ENCODE results near the gene FARP1. TPM values are rescaled to one million over a fixed set of nuclear protein-coding genes. Genes with fewer than 3 reads are reported as not detected.

The FARP1 gene
- total RNA-seq, 2 donors from 2014 or later = 89.5 to 93.6 TPM

DNA sequence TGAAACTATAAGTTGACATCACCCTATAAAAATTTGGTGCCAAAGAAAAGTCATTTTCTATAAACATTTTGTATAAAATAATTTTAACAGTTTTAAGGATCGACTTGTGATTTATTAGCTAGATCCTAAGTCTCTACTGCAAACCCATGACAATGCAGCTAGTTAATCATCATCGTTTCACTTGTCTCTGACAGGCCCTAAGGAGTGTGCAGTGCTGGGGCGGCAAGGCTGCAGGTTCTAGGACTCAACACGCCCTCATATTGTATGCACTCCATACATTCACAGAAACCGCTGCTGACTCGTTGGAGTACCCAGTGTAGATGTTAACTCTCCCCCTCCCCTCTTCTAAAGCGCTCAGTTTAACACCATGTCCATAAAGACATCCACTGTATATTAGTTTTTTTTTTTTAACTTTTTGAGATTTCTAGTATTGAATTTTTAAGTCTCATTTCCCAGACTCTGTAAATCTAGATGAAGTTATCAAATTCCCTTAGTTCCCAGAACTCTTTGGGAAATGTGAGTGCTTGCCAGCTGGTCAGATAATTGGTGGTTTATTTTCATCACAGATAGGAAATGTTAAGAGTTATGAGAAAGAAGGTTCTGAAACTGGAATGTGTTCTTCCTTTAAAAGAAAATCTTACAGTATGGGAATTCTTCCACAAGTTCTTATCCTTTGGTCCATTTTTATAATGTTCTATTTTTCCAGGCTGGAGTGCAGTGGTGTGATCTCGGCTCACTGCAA lies 197.0 kb downstream of the FARP1 start:
- DNase-seq (no peak), ATAC-seq (no peak)
- Histone ChIP-seq H3K36me3 (replicated peaks in 1 of 2; ENCODE audit: insufficient read depth in 1 of 2, low read depth in 2 of 2) (no peaks in the 10 kb centered on the region), H3K27ac (no peak overlapping the region), H3K27me3 (no peaks in the 10 kb centered on the region), H3K4me1 (no peaks in the 10 kb centered on the region), H3K9me3 (no peaks in the 10 kb centered on the region), H3K4me3 (no peak overlapping the region)
- TF ChIP-seq, protein P1, sequence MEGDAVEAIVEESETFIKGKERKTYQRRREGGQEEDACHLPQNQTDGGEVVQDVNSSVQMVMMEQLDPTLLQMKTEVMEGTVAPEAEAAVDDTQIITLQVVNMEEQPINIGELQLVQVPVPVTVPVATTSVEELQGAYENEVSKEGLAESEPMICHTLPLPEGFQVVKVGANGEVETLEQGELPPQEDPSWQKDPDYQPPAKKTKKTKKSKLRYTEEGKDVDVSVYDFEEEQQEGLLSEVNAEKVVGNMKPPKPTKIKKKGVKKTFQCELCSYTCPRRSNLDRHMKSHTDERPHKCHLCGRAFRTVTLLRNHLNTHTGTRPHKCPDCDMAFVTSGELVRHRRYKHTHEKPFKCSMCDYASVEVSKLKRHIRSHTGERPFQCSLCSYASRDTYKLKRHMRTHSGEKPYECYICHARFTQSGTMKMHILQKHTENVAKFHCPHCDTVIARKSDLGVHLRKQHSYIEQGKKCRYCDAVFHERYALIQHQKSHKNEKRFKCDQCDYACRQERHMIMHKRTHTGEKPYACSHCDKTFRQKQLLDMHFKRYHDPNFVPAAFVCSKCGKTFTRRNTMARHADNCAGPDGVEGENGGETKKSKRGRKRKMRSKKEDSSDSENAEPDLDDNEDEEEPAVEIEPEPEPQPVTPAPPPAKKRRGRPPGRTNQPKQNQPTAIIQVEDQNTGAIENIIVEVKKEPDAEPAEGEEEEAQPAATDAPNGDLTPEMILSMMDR (IDR thresholded peaks at IDR 0.05) = no peak
- no peak for TF ChIP-seq POLR2A (IDR thresholded peaks at IDR 0.05)
- intact Hi-C loops (cut with DNase I) = no loop called here
- WGBS, 2 donors = 85 to 92% methylated on average over 8 of the region's 8 CpGs

GRCh38 chr13:98342953-98343352 lies 200.1 kb downstream of the FARP1 start:
- no peak for ATAC-seq

GRCh38 chr13:98343461-98343860 lies 200.6 kb downstream of the FARP1 start:
- Histone ChIP-seq H3K27me3 (no peaks in the 10 kb centered on the region), H3K4me3 (no peak overlapping the region), H3K9me3 (no peaks in the 10 kb centered on the region), H3K27ac (no peak overlapping the region), H3K36me3 (replicated peaks in 1 of 2; ENCODE audit: insufficient read depth in 1 of 2, low read depth in 2 of 2) (no peaks in the 10 kb centered on the region), H3K4me1 (no peaks in the 10 kb centered on the region)
- WGBS, 2 donors = 83 to 85% methylated on average over 9 to 10 of the region's 10 CpGs
- intact Hi-C loops (cut with DNase I) = no loop called here
- DNase-seq = no peak
- ATAC-seq = no peak
- TF ChIP-seq, protein P1 (IDR thresholded peaks at IDR 0.05) = no peak
- no peak for TF ChIP-seq POLR2A (IDR thresholded peaks at IDR 0.05)

More at GRCh38 chr13:98342953-98343352, 200.1 kb downstream of the FARP1 start:
- TF ChIP-seq, protein P1 (IDR thresholded peaks at IDR 0.05) = no peak
- no peak for TF ChIP-seq POLR2A (IDR thresholded peaks at IDR 0.05)
- Histone ChIP-seq H3K27ac (no peak overlapping the region), H3K4me3 (no peak overlapping the region), H3K36me3 (replicated peaks in 1 of 2; ENCODE audit: insufficient read depth in 1 of 2, low read depth in 2 of 2) (no peaks in the 10 kb centered on the region), H3K9me3 (no peaks in the 10 kb centered on the region), H3K4me1 (no peaks in the 10 kb centered on the region), H3K27me3 (no peaks in the 10 kb centered on the region)
- intact Hi-C loops (cut with DNase I) = no loop called here
- no peak for DNase-seq
- WGBS, 2 donors = 79 to 80% methylated on average over 4 of the region's 4 CpGs

- no peak overlapping the region for H3K27ac ChIP-seq
- WGBS, 2 donors = 85 to 92% methylated on average over 10 of the region's 10 CpGs
- no peak overlapping the region for H3K4me3 ChIP-seq
- H3K27me3 ChIP-seq = no peaks in the 10 kb centered on the region
- no peaks in the 10 kb centered on the region for H3K4me1 ChIP-seq
- no peaks in the 10 kb centered on the region for H3K9me3 ChIP-seq
- H3K36me3 ChIP-seq (replicated peaks in 1 of 2; ENCODE audit: insufficient read depth in 1 of 2, low read depth in 2 of 2) = no peaks in the 10 kb centered on the region
- ATAC-seq (no peak), DNase-seq (no peak)
- TF ChIP-seq POLR2A (IDR thresholded peaks at IDR 0.05) = no peak
- TF ChIP-seq, protein P1 (IDR thresholded peaks at IDR 0.05) = no peak
- intact Hi-C loops (cut with DNase I) = no loop called here
These were observed 201.5 kb downstream of the FARP1 start for GRCh38 chr13:98344392-98344791.

Measured in body of pancreas (tissue), 4 donors.